Stimulated activated naive CD4-positive, alpha-beta T cell treated with Interleukin-2 at 50 U/mL for 16 hours (primary cell): ENCODE measurements around the gene GRB14.
"Not testable (repeated sequence)": the region's sequence is repeated elsewhere in the genome, so short reads cannot be mapped to it uniquely, and the experiment has no call there.

ENCODE experiments used
- DNase-seq: peaks from one replicate; lab custom pipeline; 2025; lab: John Stamatoyannopoulos, UW

GRB14 gene

GRCh38 chr2:164620873-164621763 is at the start of gene GRB14:
GRB14 (minus strand) TSS chr2:164621482; CDS start chr2:164621309, 173 bp downstream.
- no peak for DNase-seq

GRCh38 chr2:164669291-164669690 is 48.0 kb upstream of the GRB14 start:
- no peak for DNase-seq

GRCh38 chr2:164667566-164667965 is 46.3 kb upstream of the GRB14 start:
- no peak for DNase-seq

GRCh38 chr2:164664070-164664469 is 42.8 kb upstream of the GRB14 start:
- no peak for DNase-seq

GRCh38 chr2:164662868-164663631 is 41.8 kb upstream of the GRB14 start:
- DNase-seq: no peak

GRCh38 chr2:164662066-164662465 is 40.8 kb upstream of the GRB14 start:
- no peak for DNase-seq

- no peak for DNase-seq
Measured at GRCh38 chr2:164661349-164661748, 40.1 kb upstream of the GRB14 start.

- DNase-seq: no peak
Measured at GRCh38 chr2:164657129-164657528, 35.8 kb upstream of the GRB14 start.

GRCh38 chr2:164655750-164656149 is 34.5 kb upstream of the GRB14 start:
- no peak for DNase-seq

- DNase-seq: no peak
Measured at GRCh38 chr2:164655336-164655735, 34.1 kb upstream of the GRB14 start.

GRCh38 chr2:164651361-164651760 is 30.1 kb upstream of the GRB14 start:
- no peak for DNase-seq

GRCh38 chr2:164644036-164644700 is 22.9 kb upstream of the GRB14 start:
- DNase-seq: no peak

- DNase-seq: no peak
Measured at GRCh38 chr2:164642946-164643555, 21.8 kb upstream of the GRB14 start.

- DNase-seq: no peak
Measured at GRCh38 chr2:164642268-164642667, 21.0 kb upstream of the GRB14 start.

- not testable (repeated sequence) for DNase-seq
Measured at GRCh38 chr2:164628319-164628718, 7.0 kb upstream of the GRB14 start.

- no peak for DNase-seq
Measured at GRCh38 chr2:164625378-164625971, 4.2 kb upstream of the GRB14 start.

GRCh38 chr2:164624316-164624715 is 3.0 kb upstream of the GRB14 start:
- no peak for DNase-seq

- no peak for DNase-seq
Measured at GRCh38 chr2:164622338-164623106, 1.2 kb upstream of the GRB14 start.

- DNase-seq: no peak
Measured at GRCh38 chr2:164621764-164622105, 453 bp upstream of the GRB14 start.

GRCh38 chr2:164620457-164620856 is 825 bp downstream of the GRB14 start:
- DNase-seq: no peak

GRCh38 chr2:164617466-164617865 is 3.8 kb downstream of the GRB14 start:
- no peak for DNase-seq
